ENCODE measurements around the gene KBTBD3.
A peak's percentile ranks its signal among the peaks of the same experiment; 100 is the strongest.

The KBTBD3 gene

DNA sequence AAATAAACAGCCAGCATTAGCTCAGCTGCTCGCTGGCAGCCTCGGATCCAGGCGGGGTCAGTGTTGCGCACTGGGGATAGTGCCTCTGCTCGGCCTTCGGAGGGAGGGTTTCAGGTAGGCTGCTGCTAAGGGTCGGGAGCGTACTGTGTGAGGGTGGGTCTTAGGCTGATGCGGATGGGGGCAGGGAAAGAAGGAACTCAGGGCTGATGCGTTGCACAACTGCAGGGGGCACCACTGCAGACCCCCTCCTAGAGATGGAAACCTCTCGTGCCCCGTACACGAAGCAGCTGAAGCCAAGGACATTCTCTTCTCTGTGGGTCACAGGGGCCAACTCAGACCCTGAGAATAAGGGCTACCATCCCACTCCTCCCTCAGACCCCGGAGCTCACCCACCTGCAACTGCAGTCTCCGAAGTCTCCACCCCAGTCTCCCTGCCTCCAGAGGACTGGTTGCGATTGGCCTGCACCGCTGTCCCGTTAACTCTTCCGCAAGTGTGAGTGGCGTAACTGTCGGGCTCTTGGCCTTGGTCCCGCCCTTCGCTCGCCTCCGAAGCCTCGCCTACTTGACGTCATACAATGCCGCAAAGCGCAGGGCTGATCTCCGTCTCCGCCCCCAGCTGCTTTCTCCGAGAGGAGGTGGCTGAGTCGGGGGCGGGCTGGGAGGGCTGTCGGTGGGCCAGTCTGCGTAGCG, at the start of gene KBTBD3:
KBTBD3 (minus strand) TSS at position 429 of the 690 bp plus-strand sequence. CDS start 18,250 bp downstream, outside the sequence.
- DNase-seq: peak; percentile 99

GRCh38 chr11:106121570-106122320, 44.6 kb upstream of the KBTBD3 start:
- no peak for DNase-seq

- no peak for DNase-seq
Observed at GRCh38 chr11:106105986-106106385, 28.8 kb upstream of the KBTBD3 start.

DNA sequence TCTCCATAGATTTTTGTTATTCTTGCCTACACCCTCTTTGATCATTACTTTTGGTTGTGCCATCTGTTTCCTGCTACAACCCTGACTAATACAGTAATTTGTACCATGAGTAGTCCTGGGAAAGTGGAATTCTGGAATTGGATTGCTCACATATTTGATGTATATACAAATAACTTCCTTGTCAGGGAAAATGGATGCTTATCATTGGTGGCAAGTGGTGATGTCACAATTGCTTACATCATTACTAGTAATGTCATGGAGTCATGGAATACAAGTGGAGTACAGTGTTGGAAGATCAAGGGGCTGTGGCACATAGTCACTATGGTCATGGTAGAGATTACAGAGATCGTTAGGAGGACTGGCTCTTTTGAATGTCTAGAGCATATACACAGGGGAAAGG, 24.7 kb upstream of the KBTBD3 start:
- DNase-seq: no peak

GRCh38 chr11:106101370-106101769, 24.2 kb upstream of the KBTBD3 start:
- no peak for DNase-seq

- DNase-seq: no peak
Observed at GRCh38 chr11:106098893-106099553, 21.9 kb upstream of the KBTBD3 start.

DNA sequence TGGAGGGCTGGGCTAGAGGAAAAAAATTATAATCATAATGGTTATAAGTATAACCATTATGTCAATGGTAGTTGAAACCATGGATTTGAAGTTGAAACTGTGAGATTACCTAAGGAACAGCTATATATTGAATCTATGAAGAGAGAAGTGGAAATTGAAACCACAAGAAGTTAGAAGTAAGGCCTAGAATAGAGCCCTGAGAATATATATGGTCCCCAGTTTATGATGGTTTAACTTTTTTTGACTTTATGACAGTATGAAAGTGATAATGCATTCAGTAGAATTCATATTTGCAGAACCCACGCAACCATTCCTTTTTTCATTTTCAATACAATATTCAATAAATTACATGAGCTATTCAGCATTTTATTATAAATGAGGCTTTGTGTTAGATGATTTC, 15.3 kb upstream of the KBTBD3 start:
- DNase-seq: no peak

GRCh38 chr11:106091480-106092123, 14.5 kb upstream of the KBTBD3 start:
- DNase-seq: no peak

- no peak for DNase-seq
Observed at GRCh38 chr11:106088896-106089295, 11.7 kb upstream of the KBTBD3 start.

GRCh38 chr11:106087815-106088435, 10.8 kb upstream of the KBTBD3 start:
- peak; percentile 11 for DNase-seq

- DNase-seq: no peak
Observed at GRCh38 chr11:106086850-106087249, 9.7 kb upstream of the KBTBD3 start.

GRCh38 chr11:106086135-106086534, 9.0 kb upstream of the KBTBD3 start:
- no peak for DNase-seq

- no peak for DNase-seq
Observed at GRCh38 chr11:106082096-106082495, 4.9 kb upstream of the KBTBD3 start.

GRCh38 chr11:106077609-106078455, 685 bp upstream of the KBTBD3 start, which contains the start of gene AASDHPPT:
Gene AASDHPPT, plus strand, starts transcription at chr11:106077662. Its CDS starts 49 bp downstream, at chr11:106077711.
- peak; percentile 40 for DNase-seq

DNA sequence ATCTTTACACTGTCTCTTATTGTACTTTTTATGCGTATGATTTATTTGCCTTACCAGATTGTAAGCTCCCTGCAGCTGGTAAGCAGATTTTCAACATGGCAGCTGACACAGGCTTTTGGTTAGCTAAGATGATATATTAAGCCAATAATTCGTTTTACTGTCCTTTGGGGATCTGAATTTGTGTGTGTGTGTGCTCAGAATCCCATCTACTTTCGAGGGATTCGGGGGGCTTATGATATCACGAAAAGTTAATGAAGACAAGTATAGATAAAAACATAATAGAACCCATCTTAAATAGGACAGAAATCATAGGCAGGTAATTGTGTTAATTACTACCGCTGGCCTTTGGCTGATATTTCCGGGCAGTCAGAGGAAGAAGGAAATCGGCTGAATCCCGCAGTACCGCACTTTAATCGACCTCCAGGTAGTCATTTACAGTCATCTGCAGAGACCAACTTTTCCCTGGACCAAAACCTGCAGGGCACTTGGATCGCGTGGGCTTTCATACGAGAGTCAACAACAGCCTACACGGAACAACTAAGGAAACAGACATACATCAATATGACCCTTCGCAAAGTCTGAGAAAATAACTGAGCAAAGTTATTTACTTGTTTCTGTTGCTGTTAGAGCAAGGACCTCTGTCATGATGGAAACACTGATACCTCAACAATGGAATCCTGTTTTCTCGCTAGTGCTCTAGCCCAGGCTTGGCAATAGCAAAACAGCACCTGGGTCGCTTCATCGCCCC, 802 bp downstream of the KBTBD3 start:
- DNase-seq: no peak

GRCh38 chr11:106072804-106073203, 4.3 kb downstream of the KBTBD3 start:
- DNase-seq: no peak

GRCh38 chr11:106070606-106071005, 6.5 kb downstream of the KBTBD3 start:
- DNase-seq: no peak

GRCh38 chr11:106063009-106063408, 14.1 kb downstream of the KBTBD3 start:
- no peak for DNase-seq

DNA sequence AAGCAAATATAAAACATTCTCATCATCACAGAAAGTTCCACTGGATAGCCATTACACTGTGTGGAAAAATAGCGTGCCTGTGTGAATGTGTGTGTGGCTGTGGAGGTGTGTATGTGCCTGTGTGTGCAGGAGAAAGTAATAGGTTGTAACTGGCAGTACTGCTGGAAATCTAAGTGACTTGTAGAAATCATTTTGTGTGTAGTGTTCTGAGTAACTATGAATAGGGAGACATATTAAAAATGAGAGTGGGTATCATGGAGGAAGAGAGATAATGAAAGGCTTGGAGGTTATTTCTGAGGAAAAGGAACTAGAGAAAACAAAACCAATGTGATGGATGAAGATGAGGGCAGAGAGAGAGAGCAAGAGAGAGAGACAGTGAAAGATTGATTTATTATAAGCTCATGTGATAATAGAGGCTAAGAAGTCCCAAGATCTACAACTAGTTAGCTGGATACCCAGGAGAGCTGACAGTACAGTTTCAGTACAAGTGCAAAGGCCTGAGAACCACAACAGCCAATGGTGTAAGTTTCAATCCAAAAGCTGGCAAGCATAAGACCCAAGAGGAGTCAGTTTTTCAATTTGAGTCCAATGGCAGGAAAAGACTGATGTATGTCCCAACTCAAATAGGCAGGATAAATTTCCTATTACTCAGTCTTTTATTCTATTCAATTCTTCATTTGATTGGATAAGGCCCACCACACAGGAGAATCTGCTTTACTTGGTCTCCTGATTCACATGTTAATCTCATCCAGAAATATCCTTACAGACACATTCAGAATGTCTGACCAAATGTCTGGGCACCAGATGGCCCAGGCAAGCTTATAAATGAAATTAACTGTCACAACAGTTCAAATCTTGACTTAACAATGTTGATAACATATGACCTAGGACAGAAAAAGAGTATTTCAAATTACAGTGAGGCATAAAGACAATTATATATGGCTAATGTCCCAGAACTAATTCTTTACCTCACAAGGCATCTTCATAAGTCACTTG, 14.9 kb downstream of the KBTBD3 start:
- DNase-seq: no peak
